NCI-H748 (cell line): ENCODE results near the gene LIPA.

ENCODE experiments used
- DNase-seq: peaks from one replicate; lab custom pipeline; 2025; ENCODE audit not compliant: unreplicated experiment; lab: John Stamatoyannopoulos, UW

LIPA gene

GRCh38 chr10:89241486-89242344 is 9.9 kb downstream of the LIPA start:
- no peak for DNase-seq

- DNase-seq, result no peak
Measured at GRCh38 chr10:89241026-89241425, 10.5 kb downstream of the LIPA start.

- no peak for DNase-seq
Measured at GRCh38 chr10:89240519-89240918, 11.1 kb downstream of the LIPA start.

GRCh38 chr10:89238956-89239644 is 12.5 kb downstream of the LIPA start:
- DNase-seq, result no peak

GRCh38 chr10:89237849-89238248 is 13.7 kb downstream of the LIPA start:
- no peak for DNase-seq

GRCh38 chr10:89236226-89236797 is 15.3 kb downstream of the LIPA start:
- no peak for DNase-seq

GRCh38 chr10:89235073-89235798 is 16.3 kb downstream of the LIPA start:
- DNase-seq, result no peak

GRCh38 chr10:89233033-89233432 is 18.5 kb downstream of the LIPA start:
- DNase-seq, result no peak

- no peak for DNase-seq
Measured at GRCh38 chr10:89228962-89229361, 22.6 kb downstream of the LIPA start.

GRCh38 chr10:89228146-89228545 is 23.4 kb downstream of the LIPA start:
- no peak for DNase-seq

- no peak for DNase-seq
Measured at GRCh38 chr10:89226891-89227290, 24.7 kb downstream of the LIPA start.

GRCh38 chr10:89224739-89225443 is 26.7 kb downstream of the LIPA start:
- peak; percentile 8 for DNase-seq

GRCh38 chr10:89221919-89222318 is 29.7 kb downstream of the LIPA start:
- DNase-seq, result no peak

- no peak for DNase-seq
Measured at GRCh38 chr10:89219513-89220218, 31.9 kb downstream of the LIPA start.

GRCh38 chr10:89217057-89217990 is 34.3 kb downstream of the LIPA start:
- DNase-seq, result peak; percentile 58

- no peak for DNase-seq
Measured at GRCh38 chr10:89216056-89216455, 35.5 kb downstream of the LIPA start.

- DNase-seq, result no peak
Measured at GRCh38 chr10:89215511-89215910, 36.1 kb downstream of the LIPA start.

- DNase-seq, result no peak
Measured at GRCh38 chr10:89214566-89215165, 36.9 kb downstream of the LIPA start.
